Measurements from ENCODE around the gene SLC24A3. TPM values are rescaled to one million over a fixed set of nuclear protein-coding genes. Genes with fewer than 3 reads are reported as not detected.

SLC24A3 gene
- total RNA-seq, 2 experiments from 2014 or later: not detected

DNA sequence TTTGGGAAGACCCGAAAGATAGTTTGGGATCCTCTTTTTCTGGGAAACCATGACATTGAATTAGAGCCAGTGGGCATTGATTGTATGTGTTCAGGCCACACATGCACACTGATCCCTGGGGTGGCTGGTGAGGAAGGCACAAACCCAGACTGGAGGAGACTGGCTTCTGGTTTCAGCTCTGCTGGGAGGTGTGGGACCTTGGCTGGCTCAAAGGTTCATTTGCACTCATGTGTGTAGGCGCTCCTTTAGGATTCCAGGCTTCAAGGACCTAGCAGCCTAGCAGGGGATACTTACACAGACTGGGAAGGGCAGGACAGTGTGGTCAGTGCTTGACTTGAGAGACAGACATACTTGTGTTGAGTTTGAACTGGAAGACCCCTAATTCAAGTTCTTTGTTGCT, 552.8 kb downstream of the SLC24A3 start:
- Mint-ChIP-seq H3K4me1 (no peaks in the 10 kb centered on the region), H3K4me3 (no peak overlapping the region), H3K27me3 (peaks cover 22% of the 10 kb centered on the region), H3K36me3 (ENCODE audit: low read depth) (no peaks in the 10 kb centered on the region), H3K27ac (no peak overlapping the region), H3K9me3 (no peaks in the 10 kb centered on the region)
- ChIA-PET CTCF (interaction anchor here (0.6 kb wide), 1 partner anchor 753 kb away, joined by 3 read pairs; no protein-coding TSS in a partner anchor), POLR2A (no interaction called here)
- no peak for DNase-seq

DNA sequence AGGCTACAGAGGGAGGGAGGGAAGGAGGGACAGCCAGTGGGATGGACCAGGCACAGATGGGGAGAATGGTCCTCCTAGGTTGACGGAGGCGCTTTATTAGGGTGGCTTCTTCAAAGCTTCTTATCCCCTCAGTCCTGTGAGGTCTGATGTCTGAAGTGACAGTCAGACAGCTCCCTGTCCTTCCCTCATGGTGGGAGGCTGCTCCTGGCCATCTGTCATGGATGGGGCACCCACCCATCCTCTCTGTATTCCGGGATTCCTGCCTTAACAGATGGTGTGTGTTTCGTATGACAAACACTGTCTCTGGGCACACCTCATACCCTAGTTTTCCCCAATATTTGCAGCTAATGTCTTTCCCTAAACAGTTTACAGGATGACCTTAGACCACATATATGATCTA, 553.5 kb downstream of the SLC24A3 start:
- POLR2A ChIA-PET: no interaction called here
- no peak overlapping the region for H3K4me3 Mint-ChIP-seq
- H3K27me3 Mint-ChIP-seq: peaks cover 16% of the 10 kb centered on the region
- H3K9me3 Mint-ChIP-seq: no peaks in the 10 kb centered on the region
- CTCF ChIA-PET: interaction anchor here (0.6 kb wide), 1 partner anchor 753 kb away, joined by 3 read pairs; no protein-coding TSS in a partner anchor
- no peaks in the 10 kb centered on the region for H3K36me3 Mint-ChIP-seq (ENCODE audit: low read depth)
- H3K27ac Mint-ChIP-seq: no peak overlapping the region
- no peaks in the 10 kb centered on the region for H3K4me1 Mint-ChIP-seq
- DNase-seq: no peak

DNA sequence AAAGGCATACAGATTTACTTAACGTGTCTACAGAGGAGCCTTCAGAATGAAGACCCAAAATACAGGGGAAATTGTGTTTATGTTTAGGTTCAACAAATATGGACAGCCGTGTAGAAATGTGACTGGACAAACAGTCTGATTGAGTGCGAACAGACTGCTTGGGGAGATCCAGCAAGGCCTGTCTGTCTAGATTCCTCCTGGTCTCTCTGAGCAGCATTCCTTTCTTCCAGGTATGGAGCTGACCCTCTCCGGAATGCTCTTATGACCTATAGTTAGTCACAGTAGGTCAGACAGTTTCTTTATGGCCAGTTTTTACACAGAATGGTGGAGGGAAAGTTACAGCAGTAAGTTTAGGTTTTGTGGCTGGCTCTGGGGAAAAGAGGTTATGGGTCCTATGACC, 554.6 kb downstream of the SLC24A3 start:
- CTCF ChIA-PET: no interaction called here
- no peak overlapping the region for H3K27ac Mint-ChIP-seq
- H3K4me3 Mint-ChIP-seq: no peak overlapping the region
- DNase-seq: no peak
- no peaks in the 10 kb centered on the region for H3K4me1 Mint-ChIP-seq
- no peaks in the 10 kb centered on the region for H3K9me3 Mint-ChIP-seq
- POLR2A ChIA-PET: no interaction called here
- peaks cover 8% of the 10 kb centered on the region for H3K27me3 Mint-ChIP-seq
- H3K36me3 Mint-ChIP-seq (ENCODE audit: low read depth): no peaks in the 10 kb centered on the region

DNA sequence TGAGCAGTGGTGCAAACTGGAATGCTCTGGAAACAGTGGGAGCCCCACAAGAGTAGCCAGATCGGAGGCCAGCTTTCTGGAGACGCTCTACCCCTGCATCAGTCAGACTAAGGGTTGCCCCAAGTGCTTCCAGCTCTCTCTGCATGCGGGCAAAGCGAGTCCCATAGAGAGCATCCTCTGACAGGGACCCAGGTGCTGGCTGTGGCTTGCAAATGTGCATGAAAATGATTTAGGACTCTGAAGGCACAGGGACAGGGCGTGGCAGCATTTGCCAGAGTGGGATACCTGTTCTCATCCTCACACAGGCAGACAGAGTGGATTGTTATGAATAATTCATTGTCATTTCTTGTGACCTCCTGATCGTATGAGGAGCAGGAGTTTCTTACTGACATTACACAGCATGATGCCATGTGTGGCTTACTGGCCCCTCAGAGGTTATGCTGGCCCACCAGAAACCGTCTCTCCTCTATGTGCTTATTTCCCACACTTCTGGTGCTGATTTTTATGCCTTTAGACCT, 555.9 kb downstream of the SLC24A3 start:
- H3K27ac Mint-ChIP-seq: no peak overlapping the region
- no peaks in the 10 kb centered on the region for H3K36me3 Mint-ChIP-seq (ENCODE audit: low read depth)
- CTCF ChIA-PET: no interaction called here
- H3K4me1 Mint-ChIP-seq: no peaks in the 10 kb centered on the region
- POLR2A ChIA-PET: no interaction called here
- peaks cover 3% of the 10 kb centered on the region for H3K27me3 Mint-ChIP-seq
- no peak overlapping the region for H3K4me3 Mint-ChIP-seq
- no peaks in the 10 kb centered on the region for H3K9me3 Mint-ChIP-seq
- DNase-seq: no peak

- H3K27me3 Mint-ChIP-seq: peaks cover 2% of the 10 kb centered on the region
- POLR2A ChIA-PET: no interaction called here
These were observed 557.1 kb downstream of the SLC24A3 start for GRCh38 chr20:19769507-19769906.

GRCh38 chr20:19770375-19770774, 557.9 kb downstream of the SLC24A3 start:
- DNase-seq: no peak
- H3K4me3 Mint-ChIP-seq: no peak overlapping the region
- no peak overlapping the region for H3K27ac Mint-ChIP-seq
- no peaks in the 10 kb centered on the region for H3K36me3 Mint-ChIP-seq (ENCODE audit: low read depth)
- ChIA-PET POLR2A (no interaction called here), CTCF (no interaction called here)
- peaks cover 2% of the 10 kb centered on the region for H3K27me3 Mint-ChIP-seq
- H3K4me1 Mint-ChIP-seq: no peaks in the 10 kb centered on the region
- no peaks in the 10 kb centered on the region for H3K9me3 Mint-ChIP-seq

More at GRCh38 chr20:19769507-19769906, 557.1 kb downstream of the SLC24A3 start:
- no peak overlapping the region for H3K27ac Mint-ChIP-seq
- H3K36me3 Mint-ChIP-seq (ENCODE audit: low read depth): no peaks in the 10 kb centered on the region
- no peak overlapping the region for H3K4me3 Mint-ChIP-seq
- no peaks in the 10 kb centered on the region for H3K4me1 Mint-ChIP-seq
- no peak for DNase-seq
- no peaks in the 10 kb centered on the region for H3K9me3 Mint-ChIP-seq
- CTCF ChIA-PET: no interaction called here

- DNase-seq: no peak
- Mint-ChIP-seq H3K4me1 (no peaks in the 10 kb centered on the region), H3K9me3 (no peaks in the 10 kb centered on the region), H3K36me3 (ENCODE audit: low read depth) (no peaks in the 10 kb centered on the region), H3K27me3 (peaks cover 2% of the 10 kb centered on the region), H3K4me3 (no peak overlapping the region), H3K27ac (no peak overlapping the region)
- ChIA-PET CTCF (no interaction called here), POLR2A (no interaction called here)
These were observed 558.6 kb downstream of the SLC24A3 start for GRCh38 chr20:19771031-19771430.

All from activated CD4-positive, alpha-beta T cell treated with anti-CD3 and anti-CD28 coated beads, Interleukin-2, amount 10 ng/mL, durations not matched to agents 7 days and 5 days (primary cell).